Transverse colon (tissue), 4 donors: ENCODE measurements around the gene RGS13. TPM values are rescaled to one million over a fixed set of nuclear protein-coding genes. Genes with fewer than 3 reads are reported as not detected.

Experiments used
- DNase-seq: peaks from one replicate; pipeline ENCODE4 v3.0.0-alpha.2; 2019
- H3K27ac ChIP-seq, 4 donors: fragments of 200-600 bp; sonication (generic); 2 replicates each; pipeline ENCODE4 v1.5.1; 2016 to 2018; ENCODE audit warnings: inconsistent platforms in 4 of 4
- H3K27me3 ChIP-seq: fragments of 200-600 bp; sonication (generic); 2 replicates; pipeline ENCODE4 v1.5.1; 2017; ENCODE audit warnings: inconsistent platforms
- H3K36me3 ChIP-seq, 4 donors: fragments of 200-600 bp; sonication (generic); 2 replicates each; pipeline ENCODE4 v1.5.1; 2017 to 2019; ENCODE audit warnings: inconsistent platforms in 4 of 4
- H3K4me1 ChIP-seq, 4 donors: fragments of 200-600 bp; sonication (generic); 2 replicates each; pipeline ENCODE4 v1.5.1; 2017 to 2020; ENCODE audit warnings: inconsistent platforms in 4 of 4
- H3K4me3 ChIP-seq, 4 donors: fragments of 200-600 bp; sonication (generic); 1 replicate in 1 of 4; 2 replicates in 3 of 4; pipeline versions ENCODE4 v1.5.1 to v1.6.1; 2017 to 2019; ENCODE audit warnings: inconsistent platforms in 4 of 4
- H3K9me3 ChIP-seq, 2 donors: fragments of 200-600 bp; sonication (generic); 2 replicates each; pipeline ENCODE4 v1.5.1; 2017 to 2019; ENCODE audit warnings: inconsistent platforms in 2 of 2
- EP300 ChIP-seq: sonication (generic); formaldehyde crosslinking; IDR thresholded peaks from one replicate; pipeline ENCODE4 v1.6.1; 2017; ENCODE audit warnings: antibody characterized with exemption, low read depth
- POLR2A ChIP-seq: fragments of 450-650 bp; IDR thresholded peaks from one replicate; pipeline ENCODE4 v1.6.1; 2016; ENCODE audit warnings: antibody characterized with exemption, mild to moderate bottlenecking, moderate library complexity
- POLR2AphosphoS5 ChIP-seq, 3 donors: sonication (generic); formaldehyde crosslinking; IDR thresholded peaks; one replicate each; pipeline ENCODE4 v1.6.1; 2016; ENCODE audit warnings: antibody characterized with exemption in 3 of 3
- WGBS, 2 donors: methylation state at CpG; one replicate each; pipeline ENCODE4 v1.1.5; 2018; ENCODE audit warnings: low coverage in 1 of 2; 5-methylcytosine and 5-hydroxymethylcytosine counted together
- in situ Hi-C, 4 donors: fragments of 200-750 bp; cut with MboI; loops; one replicate each; pipeline versions ENCODE4 v1.15.0 to v1.15.1; 2017; ENCODE audit warnings: low sequenced_read_pairs in 3 of 4, low pct_ligation_motif_present in 1 of 4, low pct_unique_long_range_greater_than_20kb in 1 of 4
- intact Hi-C: fragments of 100-400 bp; cut with DNase I; formaldehyde crosslinking; loops from one replicate; pipeline ENCODE4 v1.15.1; 2023; ENCODE audit warnings: low total_unique reads
- total RNA-seq, 4 donors: library from RNA; depleted of rRNA; stranded (reverse); fragments of >200 nt; gene quantifications; one replicate each; pipeline ENCODE4 v1.1.0, GENCODE V29; 2016
- TF ChIP-seq, protein P1 (sequence below), 5 experiments: fragments of 200-600 bp in 3 of 5; fragments of 450-650 bp in 2 of 5; sonication (generic) in 3 of 5; IDR thresholded peaks; 1 replicate in 2 of 5; 2 replicates in 3 of 5; pipeline ENCODE4 v1.5.1; 2016 to 2017; ENCODE audit warnings: antibody characterized with exemption in 5 of 5, inconsistent platforms in 3 of 5, mild to moderate bottlenecking in 2 of 5, moderate library complexity in 1 of 5

RGS13 gene
- total RNA-seq, 4 donors from 2014 or later, result 1.2 to 1.3 TPM; not detected in 2

DNA sequence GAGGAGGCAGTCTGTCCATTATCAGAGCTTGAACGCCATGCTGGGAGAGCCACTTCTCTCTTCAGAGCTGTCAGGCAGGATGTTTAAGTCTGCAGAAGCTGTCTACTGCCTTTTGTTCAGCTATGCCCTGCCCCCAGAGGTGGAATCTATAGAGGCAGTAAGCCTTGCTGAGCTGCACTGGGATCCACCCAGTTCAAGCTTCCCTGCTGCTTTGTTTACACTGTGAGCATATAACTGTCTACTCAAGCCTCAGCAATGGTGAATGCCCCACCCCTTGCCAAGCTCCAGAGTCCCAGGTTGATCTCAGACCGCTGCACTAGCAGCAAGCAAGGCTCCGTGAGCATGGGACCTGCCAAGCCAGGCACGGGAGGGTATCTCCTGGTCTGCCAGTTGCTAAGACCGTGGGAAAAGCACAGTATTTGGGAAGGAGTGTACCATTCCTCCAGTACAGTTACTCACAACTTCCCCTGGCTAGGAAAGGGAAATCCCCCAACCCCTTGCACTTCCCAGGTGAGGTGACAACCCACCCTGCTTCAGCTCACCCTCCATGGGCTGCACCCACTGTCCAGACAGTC lies 32.5 kb downstream of the RGS13 start:
- H3K27me3 ChIP-seq, result no peaks in the 10 kb centered on the region
- peak; percentile 7 for DNase-seq
- H3K36me3 ChIP-seq, result no peaks in the 10 kb centered on the region
- WGBS, 2 donors, result 51% methylated on average over 5 of the region's 5 CpGs; no CpG with 5 or more reads in 1 of the 2 donors
- H3K27ac ChIP-seq, result no peak overlapping the region
- no peaks in the 10 kb centered on the region for H3K4me1 ChIP-seq
- no peaks in the 10 kb centered on the region for H3K9me3 ChIP-seq
- intact Hi-C loops, result no loop called here
- no peak overlapping the region for H3K4me3 ChIP-seq
- TF ChIP-seq POLR2AphosphoS5 (IDR thresholded peaks at IDR 0.05) (no peak), EP300 (no peak), POLR2A (no peak)
- TF ChIP-seq, protein P1, sequence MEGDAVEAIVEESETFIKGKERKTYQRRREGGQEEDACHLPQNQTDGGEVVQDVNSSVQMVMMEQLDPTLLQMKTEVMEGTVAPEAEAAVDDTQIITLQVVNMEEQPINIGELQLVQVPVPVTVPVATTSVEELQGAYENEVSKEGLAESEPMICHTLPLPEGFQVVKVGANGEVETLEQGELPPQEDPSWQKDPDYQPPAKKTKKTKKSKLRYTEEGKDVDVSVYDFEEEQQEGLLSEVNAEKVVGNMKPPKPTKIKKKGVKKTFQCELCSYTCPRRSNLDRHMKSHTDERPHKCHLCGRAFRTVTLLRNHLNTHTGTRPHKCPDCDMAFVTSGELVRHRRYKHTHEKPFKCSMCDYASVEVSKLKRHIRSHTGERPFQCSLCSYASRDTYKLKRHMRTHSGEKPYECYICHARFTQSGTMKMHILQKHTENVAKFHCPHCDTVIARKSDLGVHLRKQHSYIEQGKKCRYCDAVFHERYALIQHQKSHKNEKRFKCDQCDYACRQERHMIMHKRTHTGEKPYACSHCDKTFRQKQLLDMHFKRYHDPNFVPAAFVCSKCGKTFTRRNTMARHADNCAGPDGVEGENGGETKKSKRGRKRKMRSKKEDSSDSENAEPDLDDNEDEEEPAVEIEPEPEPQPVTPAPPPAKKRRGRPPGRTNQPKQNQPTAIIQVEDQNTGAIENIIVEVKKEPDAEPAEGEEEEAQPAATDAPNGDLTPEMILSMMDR (IDR thresholded peaks at IDR 0.05), result no peak
- in situ Hi-C loops, result no loop called here

DNA sequence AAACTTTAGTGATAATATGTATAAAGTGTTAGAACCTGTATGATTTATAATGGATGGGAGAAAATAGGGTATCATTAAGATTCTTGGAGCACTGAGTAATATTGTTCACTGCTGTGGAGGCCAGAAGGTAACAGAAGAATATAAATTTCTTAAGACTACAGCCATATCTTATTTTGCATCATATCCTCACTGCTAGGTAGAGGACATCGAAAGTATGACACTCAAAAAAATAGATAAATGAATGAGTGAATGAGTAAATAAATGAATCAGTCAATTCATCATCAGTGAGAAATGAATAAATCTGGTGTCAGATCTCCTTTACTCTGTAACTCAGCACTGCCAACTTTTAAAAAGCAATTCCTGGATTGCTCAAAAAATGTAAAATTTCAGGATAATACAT lies 33.2 kb downstream of the RGS13 start:
- WGBS, 2 donors, result 73 to 77% methylated on average over 1 of the region's 1 CpG
- DNase-seq, result no peak
- no peak overlapping the region for H3K4me3 ChIP-seq
- in situ Hi-C loops, result no loop called here
- no peak overlapping the region for H3K27ac ChIP-seq
- no peaks in the 10 kb centered on the region for H3K4me1 ChIP-seq
- H3K9me3 ChIP-seq, result no peaks in the 10 kb centered on the region
- H3K36me3 ChIP-seq, result no peaks in the 10 kb centered on the region
- TF ChIP-seq POLR2AphosphoS5 (IDR thresholded peaks at IDR 0.05), result no peak
- TF ChIP-seq, protein P1 (IDR thresholded peaks at IDR 0.05), result no peak
- no peak for TF ChIP-seq POLR2A
- no peak for TF ChIP-seq EP300
- no peaks in the 10 kb centered on the region for H3K27me3 ChIP-seq
- intact Hi-C loops, result no loop called here

DNA sequence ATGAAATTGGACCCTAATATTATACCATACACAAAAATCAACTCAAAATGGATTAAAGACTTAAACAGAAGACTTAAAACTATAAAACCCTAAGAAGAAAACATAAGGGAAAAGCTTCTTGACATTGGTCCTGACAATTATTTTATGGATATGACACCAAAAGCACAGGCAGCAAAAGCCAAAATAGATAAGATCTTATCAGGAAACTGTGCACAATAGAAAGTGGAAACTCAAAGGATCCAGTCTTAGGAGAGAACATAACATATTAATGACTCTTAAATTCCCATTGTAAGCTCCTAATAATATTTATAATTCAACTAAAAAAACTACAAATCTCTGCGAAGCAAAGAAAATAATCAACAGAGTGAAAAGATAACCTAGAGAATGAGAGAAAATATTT lies 39.8 kb downstream of the RGS13 start:
- no peak overlapping the region for H3K4me3 ChIP-seq
- no peaks in the 10 kb centered on the region for H3K9me3 ChIP-seq
- 75 to 80% methylated on average over 1 of the region's 1 CpG for WGBS, 2 donors
- in situ Hi-C loops, result no loop called here
- TF ChIP-seq POLR2AphosphoS5 (IDR thresholded peaks at IDR 0.05) (no peak), POLR2A (no peak), EP300 (no peak)
- TF ChIP-seq, protein P1 (IDR thresholded peaks at IDR 0.05), result no peak
- no peak for DNase-seq
- no peak overlapping the region for H3K27ac ChIP-seq
- no peaks in the 10 kb centered on the region for H3K27me3 ChIP-seq
- H3K4me1 ChIP-seq, result no peaks in the 10 kb centered on the region
- H3K36me3 ChIP-seq, result no peaks in the 10 kb centered on the region
- intact Hi-C loops, result no loop called here

DNA sequence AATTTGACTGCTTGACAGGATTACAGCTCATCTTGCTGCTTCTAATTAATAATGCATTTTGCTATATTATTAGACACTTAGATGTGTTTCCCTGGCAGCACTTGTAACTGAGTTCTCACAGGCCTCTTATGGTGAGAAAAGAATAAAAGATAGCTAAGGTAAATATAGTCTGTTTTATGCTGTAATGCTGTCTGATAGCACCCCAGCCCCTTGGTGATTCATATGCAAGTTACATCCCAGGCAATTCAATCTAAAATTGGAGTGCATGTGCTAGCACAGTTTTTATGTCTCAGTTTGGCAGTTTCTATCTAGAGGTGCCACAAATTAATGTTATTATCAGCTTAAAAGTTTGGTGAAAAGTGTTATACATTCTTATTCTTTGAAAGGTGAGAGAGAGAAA lies 42.2 kb downstream of the RGS13 start:
- intact Hi-C loops (no loop called here), in situ Hi-C loops (no loop called here)
- H3K4me1 ChIP-seq, result no peaks in the 10 kb centered on the region

More for the DNA sequence above, 42.2 kb downstream of the RGS13 start:
- Histone ChIP-seq H3K36me3 (no peaks in the 10 kb centered on the region), H3K27ac (no peak overlapping the region), H3K9me3 (no peaks in the 10 kb centered on the region), H3K4me3 (no peak overlapping the region), H3K27me3 (no peaks in the 10 kb centered on the region)
- TF ChIP-seq POLR2A (no peak), POLR2AphosphoS5 (IDR thresholded peaks at IDR 0.05) (no peak), EP300 (no peak)
- TF ChIP-seq, protein P1 (IDR thresholded peaks at IDR 0.05), result no peak
- no peak for DNase-seq
